ENCODE results near the gene SPTLC1.
A peak's percentile ranks its signal among the peaks of the same experiment; 100 is the strongest.
"Not testable (repeated sequence)": the region's sequence is repeated elsewhere in the genome, so short reads cannot be mapped to it uniquely, and the experiment has no call there.

SPTLC1 gene

DNA sequence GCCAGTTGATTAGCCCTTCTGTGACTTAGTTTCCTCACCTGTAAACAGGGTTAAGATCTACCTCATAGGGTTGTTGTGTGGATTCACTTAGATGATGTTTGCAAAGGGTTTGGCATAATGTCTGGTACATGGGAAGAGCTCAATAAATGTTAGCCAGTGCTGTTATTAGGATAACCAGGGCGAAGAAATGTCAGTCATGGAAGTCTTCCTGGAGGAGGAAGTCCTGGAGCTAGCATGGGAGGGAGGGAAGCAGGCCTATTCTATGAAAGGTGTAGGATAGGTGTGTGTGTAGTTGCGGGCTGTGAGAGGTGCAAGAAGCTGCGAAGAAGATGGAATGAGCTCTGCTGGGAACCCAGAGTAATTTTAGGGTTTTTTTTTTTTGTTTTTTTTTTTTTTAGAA lies 30.6 kb upstream of the SPTLC1 start:
- WGBS (ENCODE audit: extremely low coverage, insufficient coverage, low lambda C conversion rate): no CpG with 5 or more reads among the region's 3 CpGs
- not testable (repeated sequence) for H3K4ac ChIP-seq (ENCODE audit: low read depth, low read length); H3K18ac ChIP-seq (ENCODE audit: low read length); H3K23ac ChIP-seq (ENCODE audit: low read length); H3K27me3 ChIP-seq (ENCODE audit: insufficient read depth, low read length, poor library complexity); H3K27ac ChIP-seq (ENCODE audit: low read depth, low read length); H3K79me2 ChIP-seq (ENCODE audit: control insufficient read depth, insufficient read depth, low read length); H4K8ac ChIP-seq (ENCODE audit: low read depth, low read length); DNase-seq; H2BK5ac ChIP-seq (ENCODE audit: low read length); H3K9ac ChIP-seq (ENCODE audit: low read length); H3K79me1 ChIP-seq (ENCODE audit: low read length); H3K36me3 ChIP-seq (ENCODE audit: control insufficient read depth, insufficient read depth, low read length); H2AK5ac ChIP-seq (ENCODE audit: low read length); H3K4me3 ChIP-seq (ENCODE audit: low read length); H3K4me1 ChIP-seq (ENCODE audit: control insufficient read depth, low read depth, low read length); H3K4me2 ChIP-seq (ENCODE audit: low read length); H3K56ac ChIP-seq (ENCODE audit: low read length); H4K5ac ChIP-seq (ENCODE audit: low read length); H2BK15ac ChIP-seq (replicated peaks; ENCODE audit: low read depth); H2BK120ac ChIP-seq (ENCODE audit: low read depth, low read length)

- H2BK15ac ChIP-seq (replicated peaks; ENCODE audit: low read depth): no peak overlapping the region
- no peak overlapping the region for H3K4ac ChIP-seq (ENCODE audit: low read depth, low read length)
- no peak overlapping the region for H3K23ac ChIP-seq (ENCODE audit: low read length)
- H3K27ac ChIP-seq (ENCODE audit: low read depth, low read length): no peak overlapping the region
- DNase-seq: no peak
- H3K4me1 ChIP-seq (ENCODE audit: control insufficient read depth, low read depth, low read length): peaks cover 2% of the 10 kb centered on the region
- H3K9ac ChIP-seq (ENCODE audit: low read length): no peak overlapping the region
- no peak overlapping the region for H3K18ac ChIP-seq (ENCODE audit: low read length)
- H3K36me3 ChIP-seq (ENCODE audit: control insufficient read depth, insufficient read depth, low read length): no peaks in the 10 kb centered on the region
- no peak overlapping the region for H3K56ac ChIP-seq (ENCODE audit: low read length)
- H2BK120ac ChIP-seq (ENCODE audit: low read depth, low read length): no peak overlapping the region
- no peaks in the 10 kb centered on the region for H3K79me2 ChIP-seq (ENCODE audit: control insufficient read depth, insufficient read depth, low read length)
- WGBS (ENCODE audit: extremely low coverage, insufficient coverage, low lambda C conversion rate): no CpG with 5 or more reads among the region's 8 CpGs
- H3K27me3 ChIP-seq (ENCODE audit: insufficient read depth, low read length, poor library complexity): no peaks in the 10 kb centered on the region
- H4K8ac ChIP-seq (ENCODE audit: low read depth, low read length): no peak overlapping the region
- H3K79me1 ChIP-seq (ENCODE audit: low read length): no peaks in the 10 kb centered on the region
- no peak overlapping the region for H4K5ac ChIP-seq (ENCODE audit: low read length)
- H3K4me3 ChIP-seq (ENCODE audit: low read length): no peak overlapping the region
- H2AK5ac ChIP-seq (ENCODE audit: low read length): no peak overlapping the region
- H3K4me2 ChIP-seq (ENCODE audit: low read length): no peak overlapping the region
- H2BK5ac ChIP-seq (ENCODE audit: low read length): no peak overlapping the region
Measured at GRCh38 chr9:92142329-92142728, 27.1 kb upstream of the SPTLC1 start.

GRCh38 chr9:92141144-92142129 lies 26.2 kb upstream of the SPTLC1 start:
- DNase-seq: no peak
- H3K18ac ChIP-seq (ENCODE audit: low read length): no peak overlapping the region
- H3K4me2 ChIP-seq (ENCODE audit: low read length): peak overlapping the region; percentile 18
- H3K4ac ChIP-seq (ENCODE audit: low read depth, low read length): no peak overlapping the region
- H3K4me1 ChIP-seq (ENCODE audit: control insufficient read depth, low read depth, low read length): no peaks in the 10 kb centered on the region
- no peak overlapping the region for H2BK120ac ChIP-seq (ENCODE audit: low read depth, low read length)
- no peaks in the 10 kb centered on the region for H3K79me1 ChIP-seq (ENCODE audit: low read length)
- H2AK5ac ChIP-seq (ENCODE audit: low read length): no peak overlapping the region
- no peak overlapping the region for H2BK5ac ChIP-seq (ENCODE audit: low read length)
- no peak overlapping the region for H3K27ac ChIP-seq (ENCODE audit: low read depth, low read length)
- H3K4me3 ChIP-seq (ENCODE audit: low read length): no peak overlapping the region
- H2BK15ac ChIP-seq (replicated peaks; ENCODE audit: low read depth): no peak overlapping the region
- no peak overlapping the region for H4K5ac ChIP-seq (ENCODE audit: low read length)
- no peaks in the 10 kb centered on the region for H3K27me3 ChIP-seq (ENCODE audit: insufficient read depth, low read length, poor library complexity)
- H3K79me2 ChIP-seq (ENCODE audit: control insufficient read depth, insufficient read depth, low read length): no peaks in the 10 kb centered on the region
- peak overlapping the region; percentile 70 for H3K56ac ChIP-seq (ENCODE audit: low read length)
- H4K8ac ChIP-seq (ENCODE audit: low read depth, low read length): no peak overlapping the region
- peak overlapping the region; percentile 38 for H3K9ac ChIP-seq (ENCODE audit: low read length)
- no peak overlapping the region for H3K23ac ChIP-seq (ENCODE audit: low read length)
- no peaks in the 10 kb centered on the region for H3K36me3 ChIP-seq (ENCODE audit: control insufficient read depth, insufficient read depth, low read length)
- no CpG with 5 or more reads among the region's 62 CpGs for WGBS (ENCODE audit: extremely low coverage, insufficient coverage, low lambda C conversion rate)

DNA sequence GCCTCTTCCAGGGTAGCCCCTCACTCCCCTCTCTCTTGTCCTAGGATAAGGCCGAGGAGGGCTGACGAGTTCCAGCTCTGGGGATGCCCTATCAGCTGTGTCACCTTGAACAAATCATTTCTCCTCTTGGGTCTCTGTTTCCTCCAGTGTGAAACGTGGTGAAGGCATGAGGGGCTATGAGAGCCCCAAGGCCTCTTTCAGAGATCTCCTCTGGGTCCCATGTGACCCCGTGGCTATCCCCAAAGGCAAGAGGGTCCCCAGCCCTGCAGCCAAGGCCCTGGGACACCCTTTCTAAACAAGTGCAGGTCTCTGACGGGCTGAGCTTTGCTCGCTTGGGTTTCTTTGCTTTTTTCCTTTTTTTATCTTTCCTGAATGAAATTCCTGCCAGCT lies 25.5 kb upstream of the SPTLC1 start:
- H3K18ac ChIP-seq (ENCODE audit: low read length): no peak overlapping the region
- no CpG with 5 or more reads among the region's 6 CpGs for WGBS (ENCODE audit: extremely low coverage, insufficient coverage, low lambda C conversion rate)
- H2BK120ac ChIP-seq (ENCODE audit: low read depth, low read length): no peak overlapping the region
- no peak for DNase-seq
- H2BK5ac ChIP-seq (ENCODE audit: low read length): no peak overlapping the region
- H2BK15ac ChIP-seq (replicated peaks; ENCODE audit: low read depth): no peak overlapping the region
- H4K5ac ChIP-seq (ENCODE audit: low read length): no peak overlapping the region
- no peaks in the 10 kb centered on the region for H3K79me2 ChIP-seq (ENCODE audit: control insufficient read depth, insufficient read depth, low read length)
- H4K8ac ChIP-seq (ENCODE audit: low read depth, low read length): no peak overlapping the region
- no peak overlapping the region for H3K56ac ChIP-seq (ENCODE audit: low read length)
- no peaks in the 10 kb centered on the region for H3K4me1 ChIP-seq (ENCODE audit: control insufficient read depth, low read depth, low read length)
- no peaks in the 10 kb centered on the region for H3K27me3 ChIP-seq (ENCODE audit: insufficient read depth, low read length, poor library complexity)
- H3K79me1 ChIP-seq (ENCODE audit: low read length): no peaks in the 10 kb centered on the region
- H3K4me2 ChIP-seq (ENCODE audit: low read length): peak overlapping the region; percentile 18
- no peak overlapping the region for H2AK5ac ChIP-seq (ENCODE audit: low read length)
- H3K23ac ChIP-seq (ENCODE audit: low read length): no peak overlapping the region
- H3K4ac ChIP-seq (ENCODE audit: low read depth, low read length): no peak overlapping the region
- H3K27ac ChIP-seq (ENCODE audit: low read depth, low read length): no peak overlapping the region
- H3K9ac ChIP-seq (ENCODE audit: low read length): peak overlapping the region; percentile 32
- no peak overlapping the region for H3K4me3 ChIP-seq (ENCODE audit: low read length)
- no peaks in the 10 kb centered on the region for H3K36me3 ChIP-seq (ENCODE audit: control insufficient read depth, insufficient read depth, low read length)

DNA sequence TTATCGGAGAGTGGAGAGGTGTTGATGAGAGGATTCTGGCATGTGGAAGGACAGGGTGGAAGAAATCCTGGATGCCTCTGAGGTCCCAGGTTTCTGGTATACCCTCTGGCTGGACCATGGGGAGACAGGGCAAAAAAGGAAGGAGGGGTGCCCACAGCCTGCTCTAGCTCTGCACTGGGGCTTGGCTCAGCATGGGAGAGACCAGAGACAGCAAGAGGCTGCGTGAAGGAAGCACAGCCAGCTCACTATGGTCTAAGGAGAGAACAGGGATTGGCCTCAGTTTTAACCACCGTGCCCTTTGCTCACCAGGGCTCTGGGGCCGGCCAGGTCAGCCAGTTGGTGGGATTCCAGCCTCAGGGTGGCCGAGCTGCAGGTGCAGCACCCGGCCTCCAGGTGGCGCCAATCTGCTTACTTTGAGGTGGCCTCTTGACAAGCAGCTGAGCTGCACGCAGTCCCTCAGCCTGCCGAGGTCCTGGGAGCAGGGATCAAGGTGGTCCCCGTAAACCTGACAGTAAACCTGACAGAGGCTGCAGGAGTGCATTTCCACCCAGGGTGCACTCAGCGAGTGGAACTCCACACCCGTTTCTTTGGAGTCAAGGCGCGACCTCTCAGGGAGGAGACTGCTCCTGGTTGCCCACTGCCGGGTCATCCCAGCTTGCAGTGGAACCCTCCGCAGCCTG lies 25.0 kb upstream of the SPTLC1 start:
- DNase-seq: peak; percentile 88
- no CpG with 5 or more reads among the region's 16 CpGs for WGBS (ENCODE audit: extremely low coverage, insufficient coverage, low lambda C conversion rate)

More for the DNA sequence above, 25.0 kb upstream of the SPTLC1 start:
- Histone ChIP-seq H3K27ac (ENCODE audit: low read depth, low read length) (no peak overlapping the region), H3K4me1 (ENCODE audit: control insufficient read depth, low read depth, low read length) (no peaks in the 10 kb centered on the region), H4K8ac (ENCODE audit: low read depth, low read length) (no peak overlapping the region), H3K79me2 (ENCODE audit: control insufficient read depth, insufficient read depth, low read length) (no peaks in the 10 kb centered on the region), H3K4ac (ENCODE audit: low read depth, low read length) (no peak overlapping the region), H2BK15ac (replicated peaks; ENCODE audit: low read depth) (no peak overlapping the region), H3K18ac (ENCODE audit: low read length) (no peak overlapping the region), H3K79me1 (ENCODE audit: low read length) (no peaks in the 10 kb centered on the region), H3K56ac (ENCODE audit: low read length) (no peak overlapping the region), H3K4me2 (ENCODE audit: low read length) (no peak overlapping the region), H2BK5ac (ENCODE audit: low read length) (no peak overlapping the region), H3K36me3 (ENCODE audit: control insufficient read depth, insufficient read depth, low read length) (no peaks in the 10 kb centered on the region), H2AK5ac (ENCODE audit: low read length) (no peak overlapping the region), H4K5ac (ENCODE audit: low read length) (no peak overlapping the region), H3K23ac (ENCODE audit: low read length) (no peak overlapping the region), H2BK120ac (ENCODE audit: low read depth, low read length) (no peak overlapping the region), H3K27me3 (ENCODE audit: insufficient read depth, low read length, poor library complexity) (no peaks in the 10 kb centered on the region), H3K4me3 (ENCODE audit: low read length) (no peak overlapping the region), H3K9ac (ENCODE audit: low read length) (no peak overlapping the region)
